B cell (primary cell): Measurements from ENCODE around the gene STX1A. TPM values are rescaled to one million over a fixed set of nuclear protein-coding genes. Genes with fewer than 3 reads are reported as not detected.

ENCODE experiments used
- ATAC-seq: fragments of 200-7000 bp; cut with Tn5 transposase; one replicate; pipeline ENCODE4 v1.10.0; 2021; ENCODE audit warnings: low read depth, mild to moderate bottlenecking, moderate number of reproducible peaks, moderate library complexity
- CTCF ChIA-PET: fragments of 350-600 bp; sonication (Branson Sonifier 250); formaldehyde crosslinking; loops from one replicate; lab custom pipeline; 2021; ENCODE audit warnings: antibody characterized with exemption, inconsistent platforms; lab: Charles Lee
- POLR2A ChIA-PET: fragments of 350-600 bp; sonication (Branson Sonifier 250); formaldehyde crosslinking; loops from one replicate; lab custom pipeline; 2021; ENCODE audit warnings: antibody characterized with exemption; lab: Charles Lee
- DNase-seq: peaks from one replicate; pipeline ENCODE4 v3.0.0; 2013
- H2AFZ ChIP-seq: 2 replicates; pipeline ENCODE4 v1.6.1; 2012; ENCODE audit warnings: mild to moderate bottlenecking, low read depth, low read length; ENCODE audit not compliant: insufficient read depth, poor library complexity, severe bottlenecking
- H3K27ac ChIP-seq, 2 donors: 1 replicate in 1 of 2; 2 replicates in 1 of 2; pipeline ENCODE4 v1.5.1; 2012 to 2013; ENCODE audit warnings: low read length in 2 of 2, mild to moderate bottlenecking in 2 of 2, moderate library complexity in 1 of 2
- H3K27me3 ChIP-seq, 4 experiments: fragments of 200-600 bp in 1 of 4; sonication (generic) in 1 of 4; replicated peaks in 1 of 4; 1 replicate in 2 of 4; 2 replicates in 2 of 4; pipeline versions ENCODE4 v1.6.1 to v1.7.0; 2013 to 2016; ENCODE audit warnings: low read length in 3 of 4, mild to moderate bottlenecking in 2 of 4, mixed read lengths in 1 of 4, moderate library complexity in 1 of 4; ENCODE audit not compliant: insufficient read depth in 4 of 4, control insufficient read depth in 3 of 4; ENCODE audit errors: control extremely low read depth in 1 of 4
- H3K36me3 ChIP-seq, 2 experiments: replicated peaks in 1 of 2; 1 replicate in 1 of 2; 2 replicates in 1 of 2; pipeline versions ENCODE4 v1.6.1 to v1.7.1; 2013; ENCODE audit warnings: low read length in 1 of 2; ENCODE audit not compliant: insufficient read depth in 2 of 2, control insufficient read depth in 1 of 2; ENCODE audit errors: control extremely low read depth in 1 of 2, extremely low read depth in 1 of 2
- H3K4me1 ChIP-seq, 2 donors: fragments of 200-600 bp in 1 of 2; sonication (generic) in 1 of 2; 1 replicate in 1 of 2; 2 replicates in 1 of 2; pipeline versions ENCODE4 v1.5.1 to v1.6.1; 2013 to 2017; ENCODE audit warnings: low read length in 2 of 2; ENCODE audit not compliant: control insufficient read depth in 2 of 2, insufficient read depth in 2 of 2
- H3K4me2 ChIP-seq: replicated peaks from 2 replicates; pipeline ENCODE3; 2012; ENCODE audit warnings: mild to moderate bottlenecking, low read depth, low read length; ENCODE audit not compliant: poor library complexity, severe bottlenecking
- H3K4me3 ChIP-seq, 5 experiments: fragments of 200-600 bp in 1 of 5; sonication (generic) in 1 of 5; 1 replicate in 3 of 5; 2 replicates in 2 of 5; pipeline versions ENCODE4 v1.5.1 to v1.7.0; 2011 to 2016; ENCODE audit warnings: low read length in 4 of 5, mild to moderate bottlenecking in 4 of 5, low read depth in 2 of 5, control low read depth in 1 of 5, moderate library complexity in 1 of 5; ENCODE audit not compliant: insufficient read depth in 1 of 5; ENCODE audit errors: control extremely low read depth in 1 of 5, extremely low read depth in 1 of 5
- H3K79me2 ChIP-seq: fragments of 200-600 bp; sonication (generic); one replicate; pipeline ENCODE4 v1.6.0; 2016; ENCODE audit warnings: low read length; ENCODE audit not compliant: control insufficient read depth, insufficient read depth
- H3K9ac ChIP-seq: fragments of 200-600 bp; sonication (generic); 2 replicates; pipeline ENCODE4 v1.6.1; 2017; ENCODE audit warnings: mild to moderate bottlenecking, low read length, moderate library complexity
- H3K9me3 ChIP-seq, 3 donors: one replicate each; pipeline versions ENCODE4 v1.6.1 to v1.7.1; 2013; ENCODE audit warnings: low read length in 2 of 3; ENCODE audit not compliant: control insufficient read depth in 2 of 3, insufficient read depth in 1 of 3; ENCODE audit errors: control extremely low read depth in 1 of 3
- H4K20me1 ChIP-seq: 2 replicates; pipeline ENCODE4 v1.6.0; 2012; ENCODE audit warnings: mild to moderate bottlenecking, low read length; ENCODE audit not compliant: insufficient read depth, control insufficient read depth, poor library complexity, severe bottlenecking
- H3K27ac Mint-ChIP-seq: one replicate; pipeline ENCODE4 v1.8.0; 2021; ENCODE audit warnings: mixed read lengths
- H3K27me3 Mint-ChIP-seq: one replicate; pipeline ENCODE4 v1.8.0; 2021; ENCODE audit warnings: mixed read lengths
- H3K4me1 Mint-ChIP-seq: one replicate; pipeline ENCODE4 v1.8.0; 2021; ENCODE audit warnings: mixed read lengths
- H3K4me3 Mint-ChIP-seq: one replicate; pipeline ENCODE4 v1.8.0; 2021; ENCODE audit warnings: mixed read lengths
- H3K9me3 Mint-ChIP-seq: one replicate; pipeline ENCODE4 v1.8.0; 2022; ENCODE audit warnings: mixed read lengths; ENCODE audit not compliant: insufficient read depth
- EZH2 ChIP-seq: IDR thresholded peaks from 2 replicates; pipeline ENCODE4 v1.6.1; 2012; ENCODE audit warnings: borderline replicate concordance, low read depth, mild to moderate bottlenecking, moderate library complexity, low read length; ENCODE audit not compliant: insufficient read depth, poor library complexity, severe bottlenecking
- WGBS: methylation state at CpG from one replicate; pipeline ENCODE4 v1.1.5; 2013; ENCODE audit warnings: missing lambda C conversion rate; ENCODE audit not compliant: insufficient coverage; 5-methylcytosine and 5-hydroxymethylcytosine counted together
- intact Hi-C: fragments of 100-400 bp; cut with micrococcal nuclease; formaldehyde crosslinking; loops from one replicate; pipeline ENCODE4 v1.10.0; 2022
- polyA plus RNA-seq: library from polyadenylated mRNA; depleted of rRNA; stranded (reverse); fragments of >200 nt; gene quantifications from 2 replicates; pipeline ENCODE4 v1.2.3, GENCODE V29; 2012
- total RNA-seq, 2 donors: library from RNA; stranded (reverse); fragments of 120-200 nt in 1 of 2; gene quantifications; 1 replicate in 1 of 2; 2 replicates in 1 of 2; pipeline versions ENCODE4 v1.2.3 to v1.2.4, GENCODE V29; 2013 to 2022
- TF ChIP-seq, protein P1 (sequence below): fragments of 200-600 bp; IDR thresholded peaks from one replicate; pipeline ENCODE4 v1.8.0; 2022; ENCODE audit warnings: antibody characterized with exemption, mild to moderate bottlenecking

STX1A gene
- total and polyA plus RNA-seq, 2 donors (not counting 1 experiment from before 2014, with no cell fraction given) = 3.1 to 9.6 TPM

GRCh38 chr7:73742338-73742752 is 22.9 kb upstream of the STX1A start:
- Histone ChIP-seq H3K36me3 (peaks cover 0 to under 1% of the 10 kb centered on the region in 2 experiments), H3K27ac (no peak overlapping the region), H3K4me2 (no peak overlapping the region), H3K4me1 (peaks cover 4 to 11% of the 10 kb centered on the region in 2 donors), H3K9me3 (no peaks in the 10 kb centered on the region), H3K79me2 (peaks cover 3% of the 10 kb centered on the region), H2AFZ (no peak overlapping the region), H3K9ac (no peak overlapping the region), H3K27me3 (peaks cover 0 to 4% (median 0%) of the 10 kb centered on the region in 4 experiments), H4K20me1 (peaks cover 7% of the 10 kb centered on the region), H3K4me3 (no peak overlapping the region)
- TF ChIP-seq, protein P1, sequence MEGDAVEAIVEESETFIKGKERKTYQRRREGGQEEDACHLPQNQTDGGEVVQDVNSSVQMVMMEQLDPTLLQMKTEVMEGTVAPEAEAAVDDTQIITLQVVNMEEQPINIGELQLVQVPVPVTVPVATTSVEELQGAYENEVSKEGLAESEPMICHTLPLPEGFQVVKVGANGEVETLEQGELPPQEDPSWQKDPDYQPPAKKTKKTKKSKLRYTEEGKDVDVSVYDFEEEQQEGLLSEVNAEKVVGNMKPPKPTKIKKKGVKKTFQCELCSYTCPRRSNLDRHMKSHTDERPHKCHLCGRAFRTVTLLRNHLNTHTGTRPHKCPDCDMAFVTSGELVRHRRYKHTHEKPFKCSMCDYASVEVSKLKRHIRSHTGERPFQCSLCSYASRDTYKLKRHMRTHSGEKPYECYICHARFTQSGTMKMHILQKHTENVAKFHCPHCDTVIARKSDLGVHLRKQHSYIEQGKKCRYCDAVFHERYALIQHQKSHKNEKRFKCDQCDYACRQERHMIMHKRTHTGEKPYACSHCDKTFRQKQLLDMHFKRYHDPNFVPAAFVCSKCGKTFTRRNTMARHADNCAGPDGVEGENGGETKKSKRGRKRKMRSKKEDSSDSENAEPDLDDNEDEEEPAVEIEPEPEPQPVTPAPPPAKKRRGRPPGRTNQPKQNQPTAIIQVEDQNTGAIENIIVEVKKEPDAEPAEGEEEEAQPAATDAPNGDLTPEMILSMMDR = no peak
- no peak for TF ChIP-seq EZH2
- ChIA-PET CTCF (interaction anchor here (0.6 kb wide), 1 partner anchor 135 kb away, joined by 3 read pairs; no protein-coding TSS in a partner anchor), POLR2A (no interaction called here)
- Mint-ChIP-seq H3K9me3 (no peaks in the 10 kb centered on the region), H3K4me3 (no peak overlapping the region), H3K27me3 (no peaks in the 10 kb centered on the region), H3K4me1 (peaks cover 7% of the 10 kb centered on the region), H3K27ac (no peak overlapping the region)
- DNase-seq (no peak), ATAC-seq (no peak)
- whole genome bisulfite sequencing = 69% methylated on average over 7 of the region's 7 CpGs
- intact Hi-C loops = no loop called here

DNA sequence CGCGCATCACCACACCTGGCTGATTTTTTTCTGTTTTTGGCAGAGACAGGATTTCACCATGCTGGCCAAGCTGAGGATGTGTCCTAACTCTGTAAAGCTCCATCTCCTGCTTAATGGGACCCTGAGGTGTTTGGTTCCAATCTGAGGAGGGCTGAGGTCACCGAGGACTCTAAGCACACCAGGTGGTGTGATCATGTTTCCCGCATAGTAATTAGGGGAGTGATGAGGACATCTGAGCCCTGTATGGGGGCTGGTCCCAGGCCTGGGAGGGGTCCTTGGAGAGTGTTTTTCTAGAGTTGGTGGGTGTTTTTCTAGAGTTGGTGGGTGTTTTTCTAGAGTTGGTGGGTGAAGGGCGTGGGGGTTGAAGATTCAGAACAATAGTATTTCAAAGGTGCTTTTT is 22.1 kb upstream of the STX1A start:
- TF ChIP-seq, protein P1 = no peak
- TF ChIP-seq EZH2 = no peak
- no peaks in the 10 kb centered on the region for H3K9me3 Mint-ChIP-seq
- peaks cover 7% of the 10 kb centered on the region for H3K4me1 Mint-ChIP-seq
- H3K4me2 ChIP-seq = no peak overlapping the region
- H3K27ac ChIP-seq = no peak overlapping the region
- H3K4me3 ChIP-seq = no peak overlapping the region
- no peak overlapping the region for H2AFZ ChIP-seq
- intact Hi-C loops = no loop called here
- H3K9me3 ChIP-seq = no peaks in the 10 kb centered on the region
- no peaks in the 10 kb centered on the region for H3K27me3 Mint-ChIP-seq
- H3K27me3 ChIP-seq = peaks cover 0 to 4% (median 0%) of the 10 kb centered on the region in 4 experiments
- no peak overlapping the region for H3K27ac Mint-ChIP-seq
- ATAC-seq (no peak), DNase-seq (no peak)
- H3K4me3 Mint-ChIP-seq = no peak overlapping the region
- no peak overlapping the region for H3K9ac ChIP-seq
- peaks cover 4 to 11% of the 10 kb centered on the region in 2 donors for H3K4me1 ChIP-seq
- 91% methylated on average over 5 of the region's 5 CpGs for WGBS
- peaks cover 4% of the 10 kb centered on the region for H3K79me2 ChIP-seq
- peaks cover 0 to 7% of the 10 kb centered on the region in 2 experiments for H3K36me3 ChIP-seq
- ChIA-PET POLR2A (no interaction called here), CTCF (no interaction called here)
- H4K20me1 ChIP-seq = peaks cover 8% of the 10 kb centered on the region
